Prostate gland (tissue), 2 donors: ENCODE measurements around the gene CRYBG3.

Experiments
- POLR2A ChIP-seq: fragments of 450-650 bp; IDR thresholded peaks from one replicate; pipeline ENCODE4 v1.6.1; 2016; ENCODE audit warnings: antibody characterized with exemption, mild to moderate bottlenecking
- TF ChIP-seq, protein P1 (sequence below), 4 experiments: fragments of 200-600 bp in 2 of 4; fragments of 450-650 bp in 2 of 4; sonication (generic) in 2 of 4; IDR thresholded peaks; 1 replicate in 3 of 4; 2 replicates in 1 of 4; pipeline ENCODE4 v1.5.1; 2016 to 2019; ENCODE audit warnings: antibody characterized with exemption in 4 of 4, mild to moderate bottlenecking in 2 of 4, moderate library complexity in 2 of 4

DNA sequence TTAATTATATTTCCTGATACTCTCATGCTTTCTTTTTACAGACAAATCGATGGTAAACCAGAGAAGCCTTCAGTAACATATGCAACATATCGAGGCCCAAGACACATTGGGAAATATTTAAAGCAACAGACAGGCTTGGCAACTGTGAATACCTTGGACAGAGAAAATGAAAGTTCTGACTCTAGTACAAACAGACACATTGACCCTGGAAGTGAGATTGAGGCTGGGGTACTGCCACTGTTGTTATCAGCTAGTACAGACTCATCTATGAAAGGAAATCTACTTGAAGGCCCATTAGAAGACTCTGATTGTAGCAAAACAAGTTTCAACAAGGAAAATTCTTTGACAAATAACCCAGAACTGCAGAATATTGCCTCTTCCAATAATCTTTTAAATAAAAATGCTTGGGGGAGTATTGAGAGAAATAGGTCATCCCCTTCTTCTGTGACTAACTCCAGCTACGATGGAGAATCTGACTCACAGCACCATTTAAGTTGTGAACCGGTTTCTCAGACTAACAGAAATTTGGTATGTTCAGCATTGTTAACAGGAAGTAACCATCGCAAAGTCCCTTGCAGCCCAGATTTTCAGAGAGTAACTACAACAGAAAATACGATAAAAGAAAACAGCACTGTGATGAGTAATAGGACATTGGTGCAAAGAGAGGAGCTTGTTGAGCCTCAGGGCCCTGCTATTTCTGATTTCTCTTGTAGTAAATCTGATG lies 50.2 kb downstream of the CRYBG3 start:
- TF ChIP-seq, protein P1, sequence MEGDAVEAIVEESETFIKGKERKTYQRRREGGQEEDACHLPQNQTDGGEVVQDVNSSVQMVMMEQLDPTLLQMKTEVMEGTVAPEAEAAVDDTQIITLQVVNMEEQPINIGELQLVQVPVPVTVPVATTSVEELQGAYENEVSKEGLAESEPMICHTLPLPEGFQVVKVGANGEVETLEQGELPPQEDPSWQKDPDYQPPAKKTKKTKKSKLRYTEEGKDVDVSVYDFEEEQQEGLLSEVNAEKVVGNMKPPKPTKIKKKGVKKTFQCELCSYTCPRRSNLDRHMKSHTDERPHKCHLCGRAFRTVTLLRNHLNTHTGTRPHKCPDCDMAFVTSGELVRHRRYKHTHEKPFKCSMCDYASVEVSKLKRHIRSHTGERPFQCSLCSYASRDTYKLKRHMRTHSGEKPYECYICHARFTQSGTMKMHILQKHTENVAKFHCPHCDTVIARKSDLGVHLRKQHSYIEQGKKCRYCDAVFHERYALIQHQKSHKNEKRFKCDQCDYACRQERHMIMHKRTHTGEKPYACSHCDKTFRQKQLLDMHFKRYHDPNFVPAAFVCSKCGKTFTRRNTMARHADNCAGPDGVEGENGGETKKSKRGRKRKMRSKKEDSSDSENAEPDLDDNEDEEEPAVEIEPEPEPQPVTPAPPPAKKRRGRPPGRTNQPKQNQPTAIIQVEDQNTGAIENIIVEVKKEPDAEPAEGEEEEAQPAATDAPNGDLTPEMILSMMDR (IDR thresholded peaks at IDR 0.05): no peak
- no peak for TF ChIP-seq POLR2A
